WTC11 (cell line): Measurements from ENCODE around the gene SPATA31D4. TPM values are rescaled to one million over a fixed set of nuclear protein-coding genes. Genes with fewer than 3 reads are reported as not detected.

Experiments
- ATAC-seq: fragments of 200-7000 bp; cut with Tn5 transposase; 2 replicates; pipeline ENCODE4 v1.10.0; 2021; ENCODE audit warnings: mild to moderate bottlenecking, moderate library complexity
- CTCF ChIA-PET: fragments of 300-600 bp; sonication (Branson Sonifier 250); formaldehyde crosslinking; loops from one replicate; lab custom pipeline; 2021; ENCODE audit warnings: antibody characterized with exemption; lab: Charles Lee
- POLR2A ChIA-PET: fragments of 350-600 bp; sonication (Branson Sonifier 250); formaldehyde crosslinking; loops from one replicate; lab custom pipeline; 2021; ENCODE audit warnings: antibody characterized with exemption; lab: Charles Lee
- DNase-seq: peaks from one replicate; pipeline ENCODE4 v3.0.0; 2021; ENCODE audit warnings: low spot score
- H3K27ac Mint-ChIP-seq: 2 replicates; pipeline ENCODE4 v1.8.0; 2021; ENCODE audit warnings: mixed read lengths
- H3K27me3 Mint-ChIP-seq: 2 replicates; pipeline ENCODE4 v1.8.0; 2021; ENCODE audit warnings: low read depth, mild to moderate bottlenecking, moderate library complexity, mixed read lengths
- H3K36me3 Mint-ChIP-seq: 2 replicates; pipeline ENCODE4 v1.8.0; 2021; ENCODE audit warnings: mixed read lengths
- H3K4me1 Mint-ChIP-seq: 2 replicates; pipeline ENCODE4 v1.8.0; 2022; ENCODE audit warnings: mixed read lengths
- H3K4me3 Mint-ChIP-seq: 2 replicates; pipeline ENCODE4 v1.8.0; 2021; ENCODE audit warnings: mild to moderate bottlenecking, moderate library complexity, mixed read lengths
- H3K9me3 Mint-ChIP-seq: 2 replicates; pipeline ENCODE4 v1.8.0; 2021; ENCODE audit warnings: mixed read lengths
- CBFB ChIP-seq: sonication (generic); formaldehyde crosslinking; IDR thresholded peaks from 2 replicates; pipeline ENCODE4 v1.8.1; 2022; ENCODE audit warnings: mild to moderate bottlenecking, low read depth, missing genetic modification reagents
- ESRRA ChIP-seq: sonication (generic); formaldehyde crosslinking; IDR thresholded peaks from 2 replicates; pipeline ENCODE4 v1.8.1; 2022; ENCODE audit warnings: mild to moderate bottlenecking, missing genetic modification reagents, borderline replicate concordance
- GABPB1 ChIP-seq: sonication (generic); formaldehyde crosslinking; IDR thresholded peaks from 2 replicates; pipeline ENCODE4 v1.8.1; 2023; ENCODE audit warnings: mild to moderate bottlenecking, missing genetic modification reagents
- GRHL2 ChIP-seq: fragments of 250-450 bp; sonication (Bioruptor Pico); IDR thresholded peaks from 2 replicates; pipeline ENCODE4 v1.8.0; 2022; ENCODE audit warnings: mild to moderate bottlenecking, moderate library complexity; ENCODE audit not compliant: insufficient replicate concordance, severe bottlenecking
- IRF2 ChIP-seq: sonication (generic); formaldehyde crosslinking; IDR thresholded peaks from 2 replicates; pipeline ENCODE4 v1.8.0; 2022; ENCODE audit warnings: low read depth, missing genetic modification reagents, borderline replicate concordance
- MYBL2 ChIP-seq: sonication (generic); formaldehyde crosslinking; IDR thresholded peaks from 2 replicates; pipeline ENCODE4 v1.8.1; 2023; ENCODE audit warnings: mild to moderate bottlenecking, moderate library complexity, missing genetic modification reagents
- NR1H2 ChIP-seq: sonication (generic); formaldehyde crosslinking; IDR thresholded peaks from 2 replicates; pipeline ENCODE4 v1.9.0; 2021; ENCODE audit warnings: mild to moderate bottlenecking, moderate library complexity, missing genetic modification reagents
- OVOL2 ChIP-seq: fragments of 250-450 bp; sonication (Bioruptor Pico); IDR thresholded peaks from 2 replicates; pipeline ENCODE4 v1.9.0; 2021; ENCODE audit warnings: mild to moderate bottlenecking, borderline replicate concordance
- PRRX2 ChIP-seq: fragments of 250-450 bp; sonication (Bioruptor Pico); IDR thresholded peaks from 2 replicates; pipeline ENCODE4 v1.8.0; 2021; ENCODE audit warnings: mild to moderate bottlenecking
- RELA ChIP-seq: sonication (generic); formaldehyde crosslinking; IDR thresholded peaks from 2 replicates; pipeline ENCODE4 v1.8.1; 2022; ENCODE audit warnings: missing genetic modification reagents, mild to moderate bottlenecking, borderline replicate concordance
- RORB ChIP-seq: fragments of 250-450 bp; sonication (Bioruptor Pico); IDR thresholded peaks from 2 replicates; pipeline ENCODE4 v1.9.0; 2021; ENCODE audit warnings: mild to moderate bottlenecking
- TCF7 ChIP-seq: sonication (generic); formaldehyde crosslinking; IDR thresholded peaks from 2 replicates; pipeline ENCODE4 v1.8.0; 2022; ENCODE audit warnings: mild to moderate bottlenecking, low read depth, missing genetic modification reagents, moderate library complexity
- ZBTB21 ChIP-seq: sonication (generic); formaldehyde crosslinking; IDR thresholded peaks from 2 replicates; pipeline ENCODE4 v1.8.1; 2023; ENCODE audit warnings: mild to moderate bottlenecking, missing genetic modification reagents, borderline replicate concordance
- ZNF396 ChIP-seq: fragments of 250-450 bp; sonication (Bioruptor Pico); IDR thresholded peaks from 2 replicates; pipeline ENCODE4 v1.8.0; 2021; ENCODE audit warnings: mild to moderate bottlenecking, moderate library complexity, borderline replicate concordance
- total RNA-seq: library from RNA; stranded (reverse); gene quantifications from 3 replicates; pipeline ENCODE4 v1.2.3, GENCODE V29; 2021
- TF ChIP-seq, protein P1 (sequence below): sonication (generic); formaldehyde crosslinking; IDR thresholded peaks from 2 replicates; pipeline ENCODE4 v1.8.1; 2022; ENCODE audit warnings: mild to moderate bottlenecking, moderate library complexity, missing genetic modification reagents
- TF ChIP-seq, protein P2 (sequence below): fragments of 250-450 bp; sonication (Bioruptor Pico); IDR thresholded peaks from 2 replicates; pipeline ENCODE4 v1.8.0; 2021; ENCODE audit warnings: mild to moderate bottlenecking
- TF ChIP-seq, protein P3 (sequence below): sonication (generic); formaldehyde crosslinking; conservative IDR thresholded peaks from 2 replicates; pipeline ENCODE4 v1.8.1; 2022; ENCODE audit warnings: mild to moderate bottlenecking, missing genetic modification reagents
- TF ChIP-seq, protein P4 (sequence below): sonication (generic); formaldehyde crosslinking; IDR thresholded peaks from 2 replicates; pipeline ENCODE4 v1.8.1; 2023; ENCODE audit warnings: mild to moderate bottlenecking, missing genetic modification reagents, borderline replicate concordance
- TF ChIP-seq, protein P5 (sequence below): sonication (generic); formaldehyde crosslinking; IDR thresholded peaks from 2 replicates; pipeline ENCODE4 v1.8.1; 2023; ENCODE audit warnings: mild to moderate bottlenecking, missing genetic modification reagents, moderate library complexity
- TF ChIP-seq, protein P6 (sequence below): sonication (generic); formaldehyde crosslinking; IDR thresholded peaks from 2 replicates; pipeline ENCODE4 v1.8.1; 2023; ENCODE audit warnings: mild to moderate bottlenecking, missing genetic modification reagents, moderate library complexity
- TF ChIP-seq, protein P7 (sequence below): fragments of 250-450 bp; sonication (Bioruptor Pico); IDR thresholded peaks from 2 replicates; pipeline ENCODE4 v1.9.0; 2021; ENCODE audit warnings: mild to moderate bottlenecking, borderline replicate concordance
- TF ChIP-seq, protein P8 (sequence below): sonication (generic); formaldehyde crosslinking; IDR thresholded peaks from 2 replicates; pipeline ENCODE4 v1.8.1; 2023; ENCODE audit warnings: mild to moderate bottlenecking, moderate library complexity, missing genetic modification reagents

SPATA31D4 gene
- total RNA-seq, 1 experiment from 2014 or later, result not detected

DNA sequence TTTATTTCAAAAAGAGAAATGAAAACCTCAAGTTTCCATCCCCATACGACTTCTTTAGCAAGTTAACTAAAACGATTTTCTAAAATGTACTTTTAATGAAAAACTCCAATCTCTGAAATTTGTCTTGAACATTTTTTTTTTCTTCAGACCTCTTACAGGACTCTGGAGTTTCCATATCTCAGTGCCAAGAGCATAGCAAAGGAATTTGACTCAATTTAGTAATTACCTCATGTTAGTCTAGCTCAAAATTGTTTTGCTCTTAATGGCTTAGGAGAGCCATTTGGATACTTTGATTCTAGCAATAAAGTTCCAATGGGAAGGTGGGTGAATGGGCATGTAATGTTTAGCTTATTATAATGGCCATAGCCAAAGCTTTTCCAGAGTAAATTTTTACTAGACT is 26.0 kb upstream of the SPATA31D4 start (continued):
- TF ChIP-seq, protein P1, sequence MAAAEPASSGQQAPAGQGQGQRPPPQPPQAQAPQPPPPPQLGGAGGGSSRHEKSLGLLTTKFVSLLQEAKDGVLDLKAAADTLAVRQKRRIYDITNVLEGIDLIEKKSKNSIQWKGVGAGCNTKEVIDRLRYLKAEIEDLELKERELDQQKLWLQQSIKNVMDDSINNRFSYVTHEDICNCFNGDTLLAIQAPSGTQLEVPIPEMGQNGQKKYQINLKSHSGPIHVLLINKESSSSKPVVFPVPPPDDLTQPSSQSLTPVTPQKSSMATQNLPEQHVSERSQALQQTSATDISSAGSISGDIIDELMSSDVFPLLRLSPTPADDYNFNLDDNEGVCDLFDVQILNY (CRISPR knock-in tag), result no peak
- TF ChIP-seq, protein P2, sequence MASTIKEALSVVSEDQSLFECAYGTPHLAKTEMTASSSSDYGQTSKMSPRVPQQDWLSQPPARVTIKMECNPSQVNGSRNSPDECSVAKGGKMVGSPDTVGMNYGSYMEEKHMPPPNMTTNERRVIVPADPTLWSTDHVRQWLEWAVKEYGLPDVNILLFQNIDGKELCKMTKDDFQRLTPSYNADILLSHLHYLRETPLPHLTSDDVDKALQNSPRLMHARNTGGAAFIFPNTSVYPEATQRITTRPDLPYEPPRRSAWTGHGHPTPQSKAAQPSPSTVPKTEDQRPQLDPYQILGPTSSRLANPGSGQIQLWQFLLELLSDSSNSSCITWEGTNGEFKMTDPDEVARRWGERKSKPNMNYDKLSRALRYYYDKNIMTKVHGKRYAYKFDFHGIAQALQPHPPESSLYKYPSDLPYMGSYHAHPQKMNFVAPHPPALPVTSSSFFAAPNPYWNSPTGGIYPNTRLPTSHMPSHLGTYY (CRISPR knock-in tag), result no peak
- TF ChIP-seq NR1H2 (CRISPR knock-in tag) (no peak), RELA (CRISPR knock-in tag) (no peak), ZBTB21 (CRISPR knock-in tag) (no peak), ZNF396 (CRISPR knock-in tag) (no peak), OVOL2 (CRISPR knock-in tag) (no peak)
- TF ChIP-seq, protein P3, sequence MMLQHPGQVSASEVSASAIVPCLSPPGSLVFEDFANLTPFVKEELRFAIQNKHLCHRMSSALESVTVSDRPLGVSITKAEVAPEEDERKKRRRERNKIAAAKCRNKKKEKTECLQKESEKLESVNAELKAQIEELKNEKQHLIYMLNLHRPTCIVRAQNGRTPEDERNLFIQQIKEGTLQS, result no peak

DNA sequence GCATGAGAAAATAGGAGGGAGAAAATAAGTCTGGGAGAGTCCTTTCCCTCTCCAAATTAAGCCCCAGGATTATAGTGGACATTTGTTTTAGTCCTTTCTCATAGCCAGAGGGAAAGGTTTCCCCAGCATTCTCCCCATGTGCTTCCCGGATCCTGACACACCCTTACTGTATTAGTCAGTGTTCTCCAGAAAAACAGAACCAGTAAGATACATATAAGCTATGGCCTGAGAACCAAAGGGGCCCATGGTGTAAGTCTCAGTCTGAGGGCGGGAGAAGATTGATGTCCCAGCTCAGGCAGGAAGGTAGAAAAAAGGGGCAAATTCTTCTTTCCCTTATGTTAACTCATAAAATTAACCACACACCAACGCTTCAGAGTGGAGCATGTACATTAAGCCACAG is 25.6 kb upstream of the SPATA31D4 start:
- Mint-ChIP-seq H3K9me3 (peaks cover 2% of the 10 kb centered on the region; the same call in 1 of the 2 replicates), H3K4me3 (no peak overlapping the region), H3K36me3 (no peaks in the 10 kb centered on the region), H3K4me1 (peaks cover 10% of the 10 kb centered on the region), H3K27ac (no peak overlapping the region), H3K27me3 (no peaks in the 10 kb centered on the region)
- ATAC-seq (no peak), DNase-seq (no peak)
- ChIA-PET POLR2A (no interaction called here), CTCF (interaction anchor here (0.6 kb wide), 1 partner anchor 40 kb away, joined by 4 read pairs; no protein-coding TSS in a partner anchor)
- TF ChIP-seq GABPB1 (CRISPR knock-in tag), result no peak
- TF ChIP-seq RORB (CRISPR knock-in tag), result no peak
- no peak for TF ChIP-seq IRF2 (CRISPR knock-in tag)
- TF ChIP-seq, protein P4, sequence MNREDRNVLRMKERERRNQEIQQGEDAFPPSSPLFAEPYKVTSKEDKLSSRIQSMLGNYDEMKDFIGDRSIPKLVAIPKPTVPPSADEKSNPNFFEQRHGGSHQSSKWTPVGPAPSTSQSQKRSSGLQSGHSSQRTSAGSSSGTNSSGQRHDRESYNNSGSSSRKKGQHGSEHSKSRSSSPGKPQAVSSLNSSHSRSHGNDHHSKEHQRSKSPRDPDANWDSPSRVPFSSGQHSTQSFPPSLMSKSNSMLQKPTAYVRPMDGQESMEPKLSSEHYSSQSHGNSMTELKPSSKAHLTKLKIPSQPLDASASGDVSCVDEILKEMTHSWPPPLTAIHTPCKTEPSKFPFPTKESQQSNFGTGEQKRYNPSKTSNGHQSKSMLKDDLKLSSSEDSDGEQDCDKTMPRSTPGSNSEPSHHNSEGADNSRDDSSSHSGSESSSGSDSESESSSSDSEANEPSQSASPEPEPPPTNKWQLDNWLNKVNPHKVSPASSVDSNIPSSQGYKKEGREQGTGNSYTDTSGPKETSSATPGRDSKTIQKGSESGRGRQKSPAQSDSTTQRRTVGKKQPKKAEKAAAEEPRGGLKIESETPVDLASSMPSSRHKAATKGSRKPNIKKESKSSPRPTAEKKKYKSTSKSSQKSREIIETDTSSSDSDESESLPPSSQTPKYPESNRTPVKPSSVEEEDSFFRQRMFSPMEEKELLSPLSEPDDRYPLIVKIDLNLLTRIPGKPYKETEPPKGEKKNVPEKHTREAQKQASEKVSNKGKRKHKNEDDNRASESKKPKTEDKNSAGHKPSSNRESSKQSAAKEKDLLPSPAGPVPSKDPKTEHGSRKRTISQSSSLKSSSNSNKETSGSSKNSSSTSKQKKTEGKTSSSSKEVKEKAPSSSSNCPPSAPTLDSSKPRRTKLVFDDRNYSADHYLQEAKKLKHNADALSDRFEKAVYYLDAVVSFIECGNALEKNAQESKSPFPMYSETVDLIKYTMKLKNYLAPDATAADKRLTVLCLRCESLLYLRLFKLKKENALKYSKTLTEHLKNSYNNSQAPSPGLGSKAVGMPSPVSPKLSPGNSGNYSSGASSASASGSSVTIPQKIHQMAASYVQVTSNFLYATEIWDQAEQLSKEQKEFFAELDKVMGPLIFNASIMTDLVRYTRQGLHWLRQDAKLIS, result no peak
- no peak for TF ChIP-seq MYBL2
- TF ChIP-seq, protein P5, sequence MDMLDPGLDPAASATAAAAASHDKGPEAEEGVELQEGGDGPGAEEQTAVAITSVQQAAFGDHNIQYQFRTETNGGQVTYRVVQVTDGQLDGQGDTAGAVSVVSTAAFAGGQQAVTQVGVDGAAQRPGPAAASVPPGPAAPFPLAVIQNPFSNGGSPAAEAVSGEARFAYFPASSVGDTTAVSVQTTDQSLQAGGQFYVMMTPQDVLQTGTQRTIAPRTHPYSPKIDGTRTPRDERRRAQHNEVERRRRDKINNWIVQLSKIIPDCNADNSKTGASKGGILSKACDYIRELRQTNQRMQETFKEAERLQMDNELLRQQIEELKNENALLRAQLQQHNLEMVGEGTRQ (CRISPR knock-in tag), result no peak
- no peak for TF ChIP-seq ZNF396 (CRISPR knock-in tag)
- no peak for TF ChIP-seq CBFB (CRISPR knock-in tag)
- no peak for TF ChIP-seq TCF7 (CRISPR knock-in tag)
- TF ChIP-seq GRHL2 (CRISPR knock-in tag), result no peak
- TF ChIP-seq, protein P6, sequence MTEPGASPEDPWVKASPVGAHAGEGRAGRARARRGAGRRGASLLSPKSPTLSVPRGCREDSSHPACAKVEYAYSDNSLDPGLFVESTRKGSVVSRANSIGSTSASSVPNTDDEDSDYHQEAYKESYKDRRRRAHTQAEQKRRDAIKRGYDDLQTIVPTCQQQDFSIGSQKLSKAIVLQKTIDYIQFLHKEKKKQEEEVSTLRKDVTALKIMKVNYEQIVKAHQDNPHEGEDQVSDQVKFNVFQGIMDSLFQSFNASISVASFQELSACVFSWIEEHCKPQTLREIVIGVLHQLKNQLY, result no peak
- no peak for TF ChIP-seq PRRX2 (CRISPR knock-in tag)
- TF ChIP-seq ESRRA, result no peak
- TF ChIP-seq, protein P7, sequence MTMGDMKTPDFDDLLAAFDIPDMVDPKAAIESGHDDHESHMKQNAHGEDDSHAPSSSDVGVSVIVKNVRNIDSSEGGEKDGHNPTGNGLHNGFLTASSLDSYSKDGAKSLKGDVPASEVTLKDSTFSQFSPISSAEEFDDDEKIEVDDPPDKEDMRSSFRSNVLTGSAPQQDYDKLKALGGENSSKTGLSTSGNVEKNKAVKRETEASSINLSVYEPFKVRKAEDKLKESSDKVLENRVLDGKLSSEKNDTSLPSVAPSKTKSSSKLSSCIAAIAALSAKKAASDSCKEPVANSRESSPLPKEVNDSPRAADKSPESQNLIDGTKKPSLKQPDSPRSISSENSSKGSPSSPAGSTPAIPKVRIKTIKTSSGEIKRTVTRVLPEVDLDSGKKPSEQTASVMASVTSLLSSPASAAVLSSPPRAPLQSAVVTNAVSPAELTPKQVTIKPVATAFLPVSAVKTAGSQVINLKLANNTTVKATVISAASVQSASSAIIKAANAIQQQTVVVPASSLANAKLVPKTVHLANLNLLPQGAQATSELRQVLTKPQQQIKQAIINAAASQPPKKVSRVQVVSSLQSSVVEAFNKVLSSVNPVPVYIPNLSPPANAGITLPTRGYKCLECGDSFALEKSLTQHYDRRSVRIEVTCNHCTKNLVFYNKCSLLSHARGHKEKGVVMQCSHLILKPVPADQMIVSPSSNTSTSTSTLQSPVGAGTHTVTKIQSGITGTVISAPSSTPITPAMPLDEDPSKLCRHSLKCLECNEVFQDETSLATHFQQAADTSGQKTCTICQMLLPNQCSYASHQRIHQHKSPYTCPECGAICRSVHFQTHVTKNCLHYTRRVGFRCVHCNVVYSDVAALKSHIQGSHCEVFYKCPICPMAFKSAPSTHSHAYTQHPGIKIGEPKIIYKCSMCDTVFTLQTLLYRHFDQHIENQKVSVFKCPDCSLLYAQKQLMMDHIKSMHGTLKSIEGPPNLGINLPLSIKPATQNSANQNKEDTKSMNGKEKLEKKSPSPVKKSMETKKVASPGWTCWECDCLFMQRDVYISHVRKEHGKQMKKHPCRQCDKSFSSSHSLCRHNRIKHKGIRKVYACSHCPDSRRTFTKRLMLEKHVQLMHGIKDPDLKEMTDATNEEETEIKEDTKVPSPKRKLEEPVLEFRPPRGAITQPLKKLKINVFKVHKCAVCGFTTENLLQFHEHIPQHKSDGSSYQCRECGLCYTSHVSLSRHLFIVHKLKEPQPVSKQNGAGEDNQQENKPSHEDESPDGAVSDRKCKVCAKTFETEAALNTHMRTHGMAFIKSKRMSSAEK, result no peak
- TF ChIP-seq, protein P8, sequence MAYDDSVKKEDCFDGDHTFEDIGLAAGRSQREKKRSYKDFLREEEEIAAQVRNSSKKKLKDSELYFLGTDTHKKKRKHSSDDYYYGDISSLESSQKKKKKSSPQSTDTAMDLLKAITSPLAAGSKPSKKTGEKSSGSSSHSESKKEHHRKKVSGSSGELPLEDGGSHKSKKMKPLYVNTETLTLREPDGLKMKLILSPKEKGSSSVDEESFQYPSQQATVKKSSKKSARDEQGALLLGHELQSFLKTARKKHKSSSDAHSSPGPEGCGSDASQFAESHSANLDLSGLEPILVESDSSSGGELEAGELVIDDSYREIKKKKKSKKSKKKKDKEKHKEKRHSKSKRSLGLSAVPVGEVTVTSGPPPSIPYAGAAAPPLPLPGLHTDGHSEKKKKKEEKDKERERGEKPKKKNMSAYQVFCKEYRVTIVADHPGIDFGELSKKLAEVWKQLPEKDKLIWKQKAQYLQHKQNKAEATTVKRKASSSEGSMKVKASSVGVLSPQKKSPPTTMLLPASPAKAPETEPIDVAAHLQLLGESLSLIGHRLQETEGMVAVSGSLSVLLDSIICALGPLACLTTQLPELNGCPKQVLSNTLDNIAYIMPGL (CRISPR knock-in tag), result no peak
- TF ChIP-seq NR1H2 (CRISPR knock-in tag), result no peak
